Stimulated activated CD4-positive, alpha-beta T cell treated with anti-CD3 and anti-CD28 coated beads, Interleukin-15, amount 100 ng/mL, for 48 hours (primary cell): Measurements from ENCODE around the gene RAB13.

Experiments
- DNase-seq, 2 donors: peaks; one replicate each; pipeline ENCODE4 v3.0.0-alpha.2; 2020; ENCODE audit warnings: low read depth in 2 of 2

RAB13 gene

DNA sequence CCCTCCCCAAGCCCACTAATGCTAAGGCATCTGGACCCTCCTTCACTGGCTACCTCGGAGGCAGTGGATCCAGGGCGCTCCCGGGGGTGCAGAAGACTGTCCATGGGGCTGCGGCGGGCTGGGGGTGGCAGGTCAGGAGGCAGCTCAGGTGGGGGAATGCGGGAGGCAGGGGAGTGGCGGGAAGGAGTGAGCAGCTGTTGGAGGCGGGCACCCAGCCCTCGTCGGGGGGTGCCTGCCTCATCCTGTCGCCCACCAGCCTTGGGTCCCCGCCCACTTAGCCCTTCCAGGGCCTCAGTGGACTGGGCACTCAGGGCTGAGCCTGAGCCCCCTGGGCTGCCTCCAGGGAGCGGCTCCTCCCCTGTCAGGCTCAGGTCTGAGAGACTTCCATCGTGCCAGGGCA, 52.7 kb downstream of the RAB13 start:
- DNase-seq = no peak

- no peak for DNase-seq
Observed at GRCh38 chr1:153932156-153933131, 53.7 kb downstream of the RAB13 start.
